ENCODE measurements around the gene DISC1. TPM values are rescaled to one million over a fixed set of nuclear protein-coding genes. Genes with fewer than 3 reads are reported as not detected.
"Not testable (repeated sequence)": the region's sequence is repeated elsewhere in the genome, so short reads cannot be mapped to it uniquely, and the experiment has no call there.

The DISC1 gene
- total and polyA plus RNA-seq, 4 experiments from 2014 or later, result 1.9 to 18.0 (median 10.0) TPM

DNA sequence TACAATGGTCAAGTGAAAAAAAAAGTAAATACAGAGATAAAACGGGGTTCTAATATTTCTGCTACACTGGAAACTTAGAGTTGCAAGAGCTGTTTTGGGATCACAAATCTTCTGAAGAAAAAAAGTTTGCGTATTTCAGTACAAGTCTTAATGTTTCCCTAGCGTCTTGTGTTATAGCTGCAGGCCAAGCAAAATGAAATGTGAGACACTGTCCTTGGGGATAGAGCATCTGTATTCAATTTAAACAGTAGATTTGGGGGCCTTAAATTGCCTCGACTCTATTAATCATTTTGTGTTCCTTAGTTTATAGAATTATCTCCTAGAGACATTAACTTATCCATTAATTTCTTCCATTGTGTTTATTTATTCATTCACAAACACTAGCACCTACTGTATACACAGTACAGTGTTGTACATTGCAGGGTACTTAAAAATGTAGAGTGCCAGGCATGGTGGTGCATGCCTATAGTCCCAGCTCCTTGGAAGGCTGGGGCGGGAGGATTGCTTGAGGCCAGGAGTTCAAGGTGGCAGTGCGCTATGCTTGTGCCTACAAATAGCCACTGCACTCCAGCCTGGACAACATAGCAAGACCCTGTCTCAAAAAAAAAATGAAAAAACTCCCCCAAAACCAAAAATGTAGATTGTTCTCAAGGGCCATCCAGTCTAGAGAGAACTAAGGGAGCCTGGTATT lies 7.9 kb downstream of the DISC1 start:
- Mint-ChIP-seq H3K4me1 (peaks cover 14 to 48% (median 27%) of the 10 kb centered on the region in 4 donors), H3K27me3 (no peaks in the 10 kb centered on the region), H3K36me3 (peaks cover 7 to 14% of the 10 kb centered on the region in 2 donors), H3K4me3 (no peak overlapping the region), H3K9me3 (no peaks in the 10 kb centered on the region), H3K27ac (peak overlapping the region in 2 of 7 donors; percentile 20 to 31)
- ChIA-PET CTCF (ENCODE audit: partially characterized antibody) (no interaction called here), POLR2A (ENCODE audit: partially characterized antibody) (interaction anchor here (0.8 kb wide), 1 partner anchor 21 kb away, joined by 3 read pairs; no protein-coding TSS in a partner anchor)
- DNase-seq, result no peak
- Histone ChIP-seq H3K36me3 (ENCODE audit: insufficient read depth, low read length) (no peaks in the 10 kb centered on the region), H3K4me1 (ENCODE audit: insufficient read depth, low read length) (peaks cover 1% of the 10 kb centered on the region), H3K27me3 (ENCODE audit: insufficient read depth, low read length) (no peaks in the 10 kb centered on the region), H3K4me3 (ENCODE audit: low read length in 2 of 2) (no peak overlapping the region), H3K27ac (ENCODE audit: low read depth, low read length) (no peak overlapping the region), H3K9me3 (ENCODE audit: control insufficient read depth in 1 of 2, low read length in 2 of 2) (no peaks in the 10 kb centered on the region)
- intact Hi-C loops (cut with micrococcal nuclease), result loop anchor here (1.0 kb wide), 1 partner anchor 7 kb away; no protein-coding TSS in a partner anchor

DNA sequence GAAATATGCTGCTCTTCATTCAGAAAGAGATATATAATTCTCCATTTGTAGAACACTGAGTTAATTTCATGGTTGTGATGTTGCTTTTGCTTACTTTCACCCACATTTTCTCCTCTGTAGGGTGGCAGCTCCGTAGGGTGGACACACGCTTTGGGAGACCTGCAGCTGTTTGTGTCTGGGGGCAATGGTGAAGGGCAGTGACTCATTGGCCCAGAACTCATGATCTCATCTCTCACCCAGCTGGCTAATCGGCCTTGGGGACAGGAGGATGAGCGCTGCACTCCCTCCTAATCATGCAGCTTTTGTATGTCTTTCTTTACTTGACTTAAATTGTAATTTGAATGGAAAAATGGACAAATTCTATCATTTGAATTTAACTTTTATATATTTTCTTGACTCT lies 9.6 kb downstream of the DISC1 start:
- Histone ChIP-seq H3K9me3 (ENCODE audit: control insufficient read depth in 1 of 2, low read length in 2 of 2) (no peaks in the 10 kb centered on the region), H3K4me1 (ENCODE audit: insufficient read depth, low read length) (no peaks in the 10 kb centered on the region), H3K4me3 (ENCODE audit: low read length in 2 of 2) (no peak overlapping the region), H3K27ac (ENCODE audit: low read depth, low read length) (no peak overlapping the region), H3K36me3 (ENCODE audit: insufficient read depth, low read length) (no peaks in the 10 kb centered on the region), H3K27me3 (ENCODE audit: insufficient read depth, low read length) (no peaks in the 10 kb centered on the region)
- H3K4me3 Mint-ChIP-seq, result no peak overlapping the region
- H3K27me3 Mint-ChIP-seq, result no peaks in the 10 kb centered on the region
- H3K9me3 Mint-ChIP-seq, result no peaks in the 10 kb centered on the region
- DNase-seq, result no peak
- peaks cover 12 to 13% of the 10 kb centered on the region in 2 donors for H3K36me3 Mint-ChIP-seq
- intact Hi-C loops (cut with micrococcal nuclease), result no loop called here
- ChIA-PET POLR2A (ENCODE audit: partially characterized antibody) (no interaction called here), CTCF (ENCODE audit: partially characterized antibody) (no interaction called here)
- peak overlapping the region in 2 of 7 donors; percentile 14 to 57 for H3K27ac Mint-ChIP-seq
- peaks cover 18 to 47% (median 26%) of the 10 kb centered on the region in 4 donors for H3K4me1 Mint-ChIP-seq

DNA sequence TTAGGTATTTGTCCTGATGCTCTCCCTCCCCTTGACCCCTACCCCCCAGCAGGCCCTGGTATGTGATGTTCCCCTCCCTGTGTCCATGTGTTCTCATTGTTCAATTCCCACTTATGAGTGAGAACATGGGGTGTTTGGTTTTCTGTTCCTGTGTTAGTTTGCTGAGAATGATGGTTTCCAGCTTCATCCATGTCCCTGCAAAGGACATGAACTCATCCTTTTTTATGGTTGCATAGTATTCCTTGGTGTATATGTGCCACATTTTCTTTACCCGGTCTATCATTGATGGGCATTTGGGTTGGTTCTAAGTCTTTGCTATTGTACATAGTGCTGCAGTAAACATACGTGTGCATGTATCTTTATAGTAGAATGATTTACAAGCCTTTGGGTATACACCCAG lies 10.3 kb downstream of the DISC1 start:
- DNase-seq; H3K9me3 Mint-ChIP-seq; H3K36me3 ChIP-seq (ENCODE audit: insufficient read depth, low read length); H3K4me3 Mint-ChIP-seq; H3K4me1 ChIP-seq (ENCODE audit: insufficient read depth, low read length); H3K27me3 Mint-ChIP-seq; CTCF ChIA-PET (ENCODE audit: partially characterized antibody); H3K27ac ChIP-seq (ENCODE audit: low read depth, low read length); H3K4me3 ChIP-seq (ENCODE audit: low read length in 2 of 2); H3K27ac Mint-ChIP-seq; POLR2A ChIA-PET (ENCODE audit: partially characterized antibody); intact Hi-C loops (cut with micrococcal nuclease); H3K27me3 ChIP-seq (ENCODE audit: insufficient read depth, low read length); H3K9me3 ChIP-seq (ENCODE audit: control insufficient read depth in 1 of 2, low read length in 2 of 2): not testable (repeated sequence)
- H3K36me3 Mint-ChIP-seq, result peaks cover 12 to 13% of the 10 kb centered on the region in 2 donors
- H3K4me1 Mint-ChIP-seq, result peaks cover 17 to 47% (median 27%) of the 10 kb centered on the region in 4 donors

DNA sequence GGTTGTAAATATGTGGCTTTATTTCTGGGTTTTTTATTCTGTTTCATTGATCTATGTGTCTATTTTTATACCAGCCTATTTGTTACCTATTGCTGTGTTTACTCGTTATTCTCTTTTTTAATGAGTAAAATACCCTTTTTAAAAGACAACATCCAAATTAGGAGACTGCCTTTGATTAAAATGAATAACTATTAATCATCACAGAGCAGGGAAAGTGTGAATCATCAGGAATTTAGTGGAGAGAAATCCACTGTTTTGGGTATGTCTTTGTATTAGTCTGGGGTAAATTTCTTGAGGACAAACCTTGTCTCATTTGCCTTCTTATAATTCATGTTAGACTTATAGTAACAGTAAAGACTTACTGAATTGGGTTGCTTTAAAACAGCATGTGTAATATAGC lies 12.1 kb downstream of the DISC1 start:
- no peaks in the 10 kb centered on the region for H3K9me3 ChIP-seq (ENCODE audit: control insufficient read depth in 1 of 2, low read length in 2 of 2)
- no peaks in the 10 kb centered on the region for H3K27me3 ChIP-seq (ENCODE audit: insufficient read depth, low read length)
- no peak overlapping the region for H3K4me3 ChIP-seq (ENCODE audit: low read length in 2 of 2)
- DNase-seq, result no peak
- H3K4me3 Mint-ChIP-seq, result no peak overlapping the region
- H3K36me3 ChIP-seq (ENCODE audit: insufficient read depth, low read length), result no peaks in the 10 kb centered on the region
- ChIA-PET POLR2A (ENCODE audit: partially characterized antibody) (no interaction called here), CTCF (ENCODE audit: partially characterized antibody) (no interaction called here)
- H3K4me1 ChIP-seq (ENCODE audit: insufficient read depth, low read length), result no peaks in the 10 kb centered on the region
- H3K27ac Mint-ChIP-seq, result peak overlapping the region in 1 of 7 donors; percentile 74
- no peaks in the 10 kb centered on the region for H3K27me3 Mint-ChIP-seq
- H3K9me3 Mint-ChIP-seq, result no peaks in the 10 kb centered on the region
- intact Hi-C loops (cut with micrococcal nuclease), result no loop called here
- H3K36me3 Mint-ChIP-seq, result peaks cover 3 to 13% of the 10 kb centered on the region in 2 donors
- no peak overlapping the region for H3K27ac ChIP-seq (ENCODE audit: low read depth, low read length)
- H3K4me1 Mint-ChIP-seq, result peaks cover 21 to 49% (median 24%) of the 10 kb centered on the region in 4 donors

DNA sequence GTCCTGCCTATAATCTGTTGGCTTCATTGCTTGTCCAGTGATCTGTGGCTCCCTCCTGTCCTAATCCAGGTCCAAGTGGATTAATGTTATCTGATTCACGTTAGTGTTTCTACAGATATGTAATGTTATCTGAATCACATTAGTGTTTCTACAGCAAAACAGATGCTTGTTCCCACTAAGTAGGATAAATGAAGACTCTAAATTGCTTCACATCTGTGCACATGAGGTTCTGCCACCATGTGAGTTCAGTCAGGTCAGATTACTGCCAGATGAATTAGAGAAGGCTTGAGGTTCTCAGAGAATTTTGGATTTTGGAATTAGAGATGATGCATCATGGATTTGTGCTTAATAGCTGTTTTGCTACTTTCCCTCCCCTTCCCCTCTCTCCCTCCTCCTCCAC lies 13.2 kb downstream of the DISC1 start:
- Histone ChIP-seq H3K4me1 (ENCODE audit: insufficient read depth, low read length) (no peaks in the 10 kb centered on the region), H3K9me3 (ENCODE audit: control insufficient read depth in 1 of 2, low read length in 2 of 2) (no peaks in the 10 kb centered on the region), H3K27ac (ENCODE audit: low read depth, low read length) (no peak overlapping the region), H3K36me3 (ENCODE audit: insufficient read depth, low read length) (no peaks in the 10 kb centered on the region), H3K27me3 (ENCODE audit: insufficient read depth, low read length) (no peaks in the 10 kb centered on the region), H3K4me3 (ENCODE audit: low read length in 2 of 2) (no peak overlapping the region)
- POLR2A ChIA-PET (ENCODE audit: partially characterized antibody), result no interaction called here
- peaks cover 3 to 13% of the 10 kb centered on the region in 2 donors for H3K36me3 Mint-ChIP-seq
- peak overlapping the region in 2 of 7 donors; percentile 36 to 40 for H3K27ac Mint-ChIP-seq
- no peak overlapping the region for H3K4me3 Mint-ChIP-seq
- no peaks in the 10 kb centered on the region for H3K9me3 Mint-ChIP-seq
- peaks cover 22 to 57% (median 25%) of the 10 kb centered on the region in 4 donors for H3K4me1 Mint-ChIP-seq
- no peak for DNase-seq
- no peaks in the 10 kb centered on the region for H3K27me3 Mint-ChIP-seq
- intact Hi-C loops (cut with micrococcal nuclease), result no loop called here
- CTCF ChIA-PET (ENCODE audit: partially characterized antibody), result no interaction called here

DNA sequence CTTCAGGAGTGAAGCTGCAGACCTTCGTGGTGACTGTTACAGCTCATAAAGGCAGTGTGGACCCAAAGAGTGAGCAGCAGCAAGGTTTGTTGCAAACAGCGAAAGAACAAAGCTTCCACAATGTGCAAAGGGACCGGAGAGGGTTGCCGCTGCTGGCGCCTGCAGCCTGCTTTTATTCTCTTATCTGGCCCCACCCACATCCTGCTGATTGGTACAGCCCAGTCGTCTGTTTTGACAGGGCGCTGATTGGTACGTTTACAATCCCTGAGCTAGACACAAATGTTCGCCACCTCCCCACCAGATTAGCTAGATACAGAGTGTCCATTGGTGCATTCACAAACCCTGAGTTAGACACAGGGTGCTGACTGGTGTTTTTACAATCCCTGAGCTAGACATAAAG lies 14.9 kb downstream of the DISC1 start:
- H3K9me3 ChIP-seq (ENCODE audit: control insufficient read depth in 1 of 2, low read length in 2 of 2); intact Hi-C loops (cut with micrococcal nuclease); H3K4me1 ChIP-seq (ENCODE audit: insufficient read depth, low read length); CTCF ChIA-PET (ENCODE audit: partially characterized antibody); POLR2A ChIA-PET (ENCODE audit: partially characterized antibody); H3K27me3 Mint-ChIP-seq; H3K9me3 Mint-ChIP-seq; H3K4me3 ChIP-seq (ENCODE audit: low read length in 2 of 2); H3K27me3 ChIP-seq (ENCODE audit: insufficient read depth, low read length); H3K27ac ChIP-seq (ENCODE audit: low read depth, low read length); H3K36me3 ChIP-seq (ENCODE audit: insufficient read depth, low read length); DNase-seq; H3K4me3 Mint-ChIP-seq: not testable (repeated sequence)
- H3K4me1 Mint-ChIP-seq, result peaks cover 19 to 46% (median 21%) of the 10 kb centered on the region in 4 donors
- peaks cover 4 to 13% of the 10 kb centered on the region in 2 donors for H3K36me3 Mint-ChIP-seq
- peak overlapping the region in 1 of 7 donors; percentile 57 for H3K27ac Mint-ChIP-seq

DNA sequence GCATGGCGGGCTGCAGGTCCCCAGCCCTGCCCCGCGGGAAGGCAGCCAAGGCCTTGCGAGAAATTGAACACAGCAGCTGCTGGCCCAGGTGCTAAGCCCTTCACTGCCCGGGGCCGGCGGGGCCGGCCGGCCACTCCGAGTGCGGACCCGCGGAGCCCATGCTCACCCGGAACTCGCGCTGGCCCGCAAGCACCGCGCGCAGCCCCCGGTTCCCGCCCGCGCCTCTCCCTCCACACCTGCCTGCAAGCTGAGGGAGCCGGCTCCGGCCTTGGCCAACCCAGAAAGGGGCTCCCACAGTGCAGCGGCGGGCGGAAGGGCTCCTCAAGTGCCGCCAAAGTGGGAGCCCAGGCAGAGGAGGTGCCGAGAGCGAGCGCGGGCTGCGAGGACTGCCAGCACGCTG lies 15.5 kb downstream of the DISC1 start:
- intact Hi-C loops (cut with micrococcal nuclease); H3K4me3 Mint-ChIP-seq; H3K4me1 ChIP-seq (ENCODE audit: insufficient read depth, low read length); DNase-seq; CTCF ChIA-PET (ENCODE audit: partially characterized antibody); H3K27me3 ChIP-seq (ENCODE audit: insufficient read depth, low read length); POLR2A ChIA-PET (ENCODE audit: partially characterized antibody); H3K36me3 ChIP-seq (ENCODE audit: insufficient read depth, low read length); H3K27me3 Mint-ChIP-seq; H3K27ac ChIP-seq (ENCODE audit: low read depth, low read length); H3K27ac Mint-ChIP-seq; H3K9me3 ChIP-seq (ENCODE audit: control insufficient read depth in 1 of 2, low read length in 2 of 2); H3K4me3 ChIP-seq (ENCODE audit: low read length in 2 of 2): not testable (repeated sequence)
- Mint-ChIP-seq H3K9me3 (peaks cover 0 to 11% (median 1%) of the 10 kb centered on the region in 8 donors), H3K36me3 (peaks cover 4 to 13% of the 10 kb centered on the region in 2 donors), H3K4me1 (peaks cover 19 to 46% (median 23%) of the 10 kb centered on the region in 4 donors)

Data from CD4-positive, alpha-beta memory T cell (primary cell).